ENCODE measurements around the gene ACOT7. TPM values are rescaled to one million over a fixed set of nuclear protein-coding genes. Genes with fewer than 3 reads are reported as not detected.
"Not testable (repeated sequence)": the region's sequence is repeated elsewhere in the genome, so short reads cannot be mapped to it uniquely, and the experiment has no call there.

The ACOT7 gene
- total RNA-seq, 1 experiment from 2014 or later, result 24.4 TPM

- DNase-seq (ENCODE audit: extremely low read depth, low read depth), result no peak
Measured at GRCh38 chr1:6241887-6242740, 151.5 kb downstream of the ACOT7 start.

GRCh38 chr1:6241107-6241886 is 152.3 kb downstream of the ACOT7 start:
- no peak for DNase-seq (ENCODE audit: extremely low read depth, low read depth)

GRCh38 chr1:6239950-6240768 is 153.4 kb downstream of the ACOT7 start:
- no peak for DNase-seq (ENCODE audit: extremely low read depth, low read depth)

GRCh38 chr1:6239213-6239752 is 154.3 kb downstream of the ACOT7 start:
- no peak for DNase-seq (ENCODE audit: extremely low read depth, low read depth)

- no peak for DNase-seq (ENCODE audit: extremely low read depth, low read depth)
Measured at GRCh38 chr1:6237093-6237492, 156.5 kb downstream of the ACOT7 start.

GRCh38 chr1:6235296-6235677 is 158.3 kb downstream of the ACOT7 start:
- DNase-seq (ENCODE audit: extremely low read depth, low read depth), result no peak

GRCh38 chr1:6234502-6235295 is 158.9 kb downstream of the ACOT7 start:
- no peak for DNase-seq (ENCODE audit: extremely low read depth, low read depth)

- DNase-seq (ENCODE audit: extremely low read depth, low read depth), result no peak
Measured at GRCh38 chr1:6233376-6233775, 160.2 kb downstream of the ACOT7 start.

GRCh38 chr1:6225651-6226050 is 167.9 kb downstream of the ACOT7 start:
- DNase-seq (ENCODE audit: extremely low read depth, low read depth), result no peak

- no peak for DNase-seq (ENCODE audit: extremely low read depth, low read depth)
Measured at GRCh38 chr1:6224718-6225117, 168.8 kb downstream of the ACOT7 start.

- no peak for DNase-seq (ENCODE audit: extremely low read depth, low read depth)
Measured at GRCh38 chr1:6223617-6224016, 169.9 kb downstream of the ACOT7 start.

GRCh38 chr1:6222636-6223035 is 170.9 kb downstream of the ACOT7 start:
- DNase-seq (ENCODE audit: extremely low read depth, low read depth), result no peak

- DNase-seq (ENCODE audit: extremely low read depth, low read depth), result no peak
Measured at GRCh38 chr1:6221210-6221784, 172.3 kb downstream of the ACOT7 start.

- no peak for DNase-seq (ENCODE audit: extremely low read depth, low read depth)
Measured at GRCh38 chr1:6220236-6220635, 173.3 kb downstream of the ACOT7 start.

- DNase-seq (ENCODE audit: extremely low read depth, low read depth), result not testable (repeated sequence)
Measured at GRCh38 chr1:6219641-6220040, 173.9 kb downstream of the ACOT7 start.

GRCh38 chr1:6218375-6219164 is 175.0 kb downstream of the ACOT7 start:
- no peak for DNase-seq (ENCODE audit: extremely low read depth, low read depth)
